Osteoblast (primary cell): Measurements from ENCODE around the gene CDC34. TPM values are rescaled to one million over a fixed set of nuclear protein-coding genes. Genes with fewer than 3 reads are reported as not detected.

Experiments used
- DNase-seq: peaks from one replicate; pipeline ENCODE4 v3.0.0; 2011; ENCODE audit warnings: low spot score, mixed read lengths; ENCODE audit not compliant: insufficient read length; ENCODE audit errors: missing footprints
- H2AFZ ChIP-seq: 2 replicates; pipeline ENCODE4 v1.6.0; 2011; ENCODE audit warnings: mild to moderate bottlenecking, low read length
- H3K27ac ChIP-seq: 2 replicates; pipeline ENCODE4 v1.5.1; 2011; ENCODE audit warnings: mild to moderate bottlenecking, low read depth, low read length, moderate library complexity
- H3K27me3 ChIP-seq: 2 replicates; pipeline ENCODE4 v1.6.0; 2012; ENCODE audit warnings: mild to moderate bottlenecking, control low read depth, inconsistent platforms, low read length, moderate library complexity; ENCODE audit not compliant: insufficient read depth
- H3K36me3 ChIP-seq: 2 replicates; pipeline ENCODE4 v1.5.1; 2011; ENCODE audit warnings: mild to moderate bottlenecking, low read length, control low read depth, moderate library complexity; ENCODE audit not compliant: insufficient read depth
- H3K4me1 ChIP-seq: 2 replicates; pipeline ENCODE4 v1.5.1; 2011; ENCODE audit warnings: mild to moderate bottlenecking, low read length, control low read depth, moderate library complexity; ENCODE audit not compliant: insufficient read depth
- H3K4me2 ChIP-seq: 2 replicates; pipeline ENCODE4 v1.6.0; 2011; ENCODE audit warnings: mild to moderate bottlenecking, low read length; ENCODE audit not compliant: insufficient read depth
- H3K4me3 ChIP-seq: fragments of 200-600 bp; sonication (generic); 3 replicates; pipeline ENCODE4 v1.5.1; 2012; ENCODE audit warnings: mild to moderate bottlenecking, low read length, inconsistent platforms; ENCODE audit not compliant: insufficient read depth
- H3K79me2 ChIP-seq: 2 replicates; pipeline ENCODE4 v1.6.0; 2012; ENCODE audit warnings: mild to moderate bottlenecking, low read length, control low read depth, inconsistent platforms; ENCODE audit not compliant: insufficient read depth
- H3K9me3 ChIP-seq: 2 replicates; pipeline ENCODE4 v1.5.1; 2011; ENCODE audit warnings: low read depth, low read length, control low read depth
- H4K20me1 ChIP-seq: 2 replicates; pipeline ENCODE4 v1.6.0; 2012; ENCODE audit warnings: mild to moderate bottlenecking, low read length, control low read depth; ENCODE audit not compliant: insufficient read depth
- CTCF ChIP-seq: IDR thresholded peaks from 2 replicates; pipeline ENCODE4 v1.5.1; 2011; ENCODE audit warnings: mild to moderate bottlenecking, low read depth, low read length, moderate library complexity; ENCODE audit errors: extremely low read depth
- total RNA-seq: library from RNA; depleted of rRNA; stranded (reverse); fragments of >200 nt; gene quantifications from 2 replicates; pipeline ENCODE4 v1.2.3, GENCODE V29; 2012

Gene CDC34
- total RNA-seq, 1 donor: 32.9 TPM

- Histone ChIP-seq H4K20me1 (peaks cover 50% of the 10 kb centered on the region), H3K4me2 (peak overlapping the region; percentile 97), H3K4me1 (peaks cover 10% of the 10 kb centered on the region), H2AFZ (no peak overlapping the region), H3K4me3 (peak overlapping the region; percentile 89), H3K79me2 (peaks cover 65% of the 10 kb centered on the region), H3K9me3 (no peaks in the 10 kb centered on the region), H3K36me3 (peaks cover 11% of the 10 kb centered on the region), H3K27ac (peak overlapping the region; percentile 91), H3K27me3 (no peaks in the 10 kb centered on the region)
- no peak for DNase-seq
- peak; percentile 24 for TF ChIP-seq CTCF
These were observed 2.5 kb downstream of the CDC34 start for GRCh38 chr19:534088-534487.

- Histone ChIP-seq H3K9me3 (no peaks in the 10 kb centered on the region), H3K4me1 (peaks cover 10% of the 10 kb centered on the region), H2AFZ (no peak overlapping the region), H3K27me3 (no peaks in the 10 kb centered on the region), H4K20me1 (peaks cover 50% of the 10 kb centered on the region), H3K4me3 (no peak overlapping the region), H3K36me3 (peaks cover 11% of the 10 kb centered on the region), H3K27ac (peak overlapping the region; percentile 33), H3K4me2 (no peak overlapping the region), H3K79me2 (peaks cover 69% of the 10 kb centered on the region)
- peak; percentile 94 for DNase-seq
- no peak for TF ChIP-seq CTCF
These were observed 3.7 kb downstream of the CDC34 start for GRCh38 chr19:535017-535835.

- no peak overlapping the region for H3K27ac ChIP-seq
- H3K27me3 ChIP-seq: no peaks in the 10 kb centered on the region
- peaks cover 11% of the 10 kb centered on the region for H3K36me3 ChIP-seq
- no peak for TF ChIP-seq CTCF
- H3K4me1 ChIP-seq: peaks cover 10% of the 10 kb centered on the region
- no peak overlapping the region for H3K4me3 ChIP-seq
- H3K79me2 ChIP-seq: peaks cover 69% of the 10 kb centered on the region
- H2AFZ ChIP-seq: no peak overlapping the region
- DNase-seq: no peak
- H4K20me1 ChIP-seq: peaks cover 50% of the 10 kb centered on the region
- H3K4me2 ChIP-seq: no peak overlapping the region
- H3K9me3 ChIP-seq: no peaks in the 10 kb centered on the region
These were observed 4.7 kb downstream of the CDC34 start for GRCh38 chr19:536031-536880.
